Keratinocyte (primary cell): ENCODE data around the gene GZF1. TPM values are rescaled to one million over a fixed set of nuclear protein-coding genes. Genes with fewer than 3 reads are reported as not detected.

ENCODE experiments used
- DNase-seq: peaks from one replicate; pipeline ENCODE4 v3.0.0-alpha.2; 2011; ENCODE audit warnings: low read depth, missing footprints, low spot score
- FAIRE-seq: peaks from 2 replicates; lab custom pipeline; 2011; peaks lifted over from hg19 to GRCh38; lab: Jason Lieb, UNC
- H2AFZ ChIP-seq: 2 replicates; pipeline ENCODE4 v1.6.0; 2012; ENCODE audit warnings: low read length, control low read depth, inconsistent platforms; ENCODE audit not compliant: control insufficient read depth
- H3K27ac ChIP-seq: 2 replicates; pipeline ENCODE4 v1.5.1; 2011; ENCODE audit warnings: low read length; ENCODE audit not compliant: control insufficient read depth, insufficient read depth
- H3K27me3 ChIP-seq: 3 replicates; pipeline ENCODE4 v1.6.0; 2011; ENCODE audit warnings: low read length; ENCODE audit not compliant: control insufficient read depth, insufficient read depth; ENCODE audit errors: extremely low read depth
- H3K36me3 ChIP-seq, 2 experiments: 2 replicates in 1 of 2; 3 replicates in 1 of 2; pipeline ENCODE4 v1.5.1; 2011; ENCODE audit warnings: low read length in 2 of 2, mild to moderate bottlenecking in 1 of 2; ENCODE audit not compliant: control insufficient read depth in 2 of 2, insufficient read depth in 2 of 2; ENCODE audit errors: extremely low read depth in 1 of 2
- H3K4me1 ChIP-seq: 3 replicates; pipeline ENCODE4 v1.5.1; 2011; ENCODE audit warnings: low read length; ENCODE audit not compliant: control insufficient read depth, insufficient read depth; ENCODE audit errors: extremely low read depth
- H3K4me2 ChIP-seq: 3 replicates; pipeline ENCODE4 v1.6.0; 2011; ENCODE audit warnings: low read depth, low read length; ENCODE audit not compliant: control insufficient read depth, insufficient read depth; ENCODE audit errors: extremely low read depth
- H3K4me3 ChIP-seq, 3 experiments: fragments of 200-600 bp in 1 of 3; sonication (generic) in 1 of 3; 2 replicates in 2 of 3; 3 replicates in 1 of 3; pipeline ENCODE4 v1.5.1; 2011 to 2016; ENCODE audit warnings: low read length in 3 of 3, mild to moderate bottlenecking in 3 of 3, control low read depth in 2 of 3, inconsistent platforms in 1 of 3, low read depth in 1 of 3, mixed read lengths in 1 of 3, mixed run types in 1 of 3, moderate library complexity in 1 of 3; ENCODE audit not compliant: control insufficient read depth in 2 of 3, insufficient read depth in 2 of 3; ENCODE audit errors: extremely low read depth in 1 of 3
- H3K79me2 ChIP-seq: 2 replicates; pipeline ENCODE4 v1.6.0; 2012; ENCODE audit warnings: low read length; ENCODE audit not compliant: control insufficient read depth, insufficient read depth
- H3K9ac ChIP-seq: 3 replicates; pipeline ENCODE4 v1.6.0; 2011; ENCODE audit warnings: low read length; ENCODE audit not compliant: control insufficient read depth, insufficient read depth; ENCODE audit errors: extremely low read depth
- H3K9me1 ChIP-seq: 3 replicates; pipeline ENCODE4 v1.6.0; 2011; ENCODE audit warnings: low read length; ENCODE audit not compliant: control insufficient read depth, insufficient read depth; ENCODE audit errors: extremely low read depth
- H3K9me3 ChIP-seq: 2 replicates; pipeline ENCODE4 v1.5.1; 2012; ENCODE audit warnings: low read depth, low read length; ENCODE audit not compliant: control insufficient read depth
- H4K20me1 ChIP-seq: 3 replicates; pipeline ENCODE4 v1.6.0; 2011; ENCODE audit warnings: low read length; ENCODE audit not compliant: control insufficient read depth, insufficient read depth; ENCODE audit errors: extremely low read depth
- EZH2 ChIP-seq: IDR thresholded peaks from one replicate; pipeline ENCODE4 v1.6.1; 2012; ENCODE audit warnings: inconsistent platforms, mild to moderate bottlenecking, low read length, moderate library complexity
- dilution Hi-C: fragments of 300-500 bp; cut with MboI; formaldehyde crosslinking; loops from one replicate; pipeline ENCODE4 v1.7.0; 2020; ENCODE audit warnings: low sequenced_read_pairs; ENCODE audit not compliant: extremely low pct_ligation_motif_present
- polyA plus RNA-seq, 5 experiments: library from polyadenylated mRNA; depleted of rRNA in 3 of 5; stranded (reverse) in 3 of 5; stranded (forward) in 1 of 5; unstranded in 1 of 5; fragments of >200 nt; gene quantifications; 1 replicate in 1 of 5; 2 replicates in 3 of 5; 3 replicates in 1 of 5; pipeline versions ENCODE4 v1.2.1 to v1.2.3, GENCODE V29; 2011 to 2012; ENCODE audit warnings: missing spikeins in 2 of 5, low read depth in 1 of 5, low replicate concordance in 1 of 5
- TF ChIP-seq, protein P1 (sequence below), 3 experiments: IDR thresholded peaks in 1 of 3; conservative IDR thresholded peaks in 1 of 3; optimal IDR thresholded peaks in 1 of 3; 2 replicates in 2 of 3; 3 replicates in 1 of 3; pipeline versions ENCODE3 to v1.5.1; 2011; ENCODE audit warnings: low read length in 3 of 3, mild to moderate bottlenecking in 3 of 3, moderate library complexity in 2 of 3, control low read depth in 1 of 3, inconsistent platforms in 1 of 3; ENCODE audit not compliant: insufficient read depth in 2 of 3; ENCODE audit errors: extremely low read depth in 1 of 3

The GZF1 gene
- polyA plus RNA-seq, 1 donor (not counting 4 experiments of a cell fraction or from before 2014, with no cell fraction given): 11.7 TPM

DNA sequence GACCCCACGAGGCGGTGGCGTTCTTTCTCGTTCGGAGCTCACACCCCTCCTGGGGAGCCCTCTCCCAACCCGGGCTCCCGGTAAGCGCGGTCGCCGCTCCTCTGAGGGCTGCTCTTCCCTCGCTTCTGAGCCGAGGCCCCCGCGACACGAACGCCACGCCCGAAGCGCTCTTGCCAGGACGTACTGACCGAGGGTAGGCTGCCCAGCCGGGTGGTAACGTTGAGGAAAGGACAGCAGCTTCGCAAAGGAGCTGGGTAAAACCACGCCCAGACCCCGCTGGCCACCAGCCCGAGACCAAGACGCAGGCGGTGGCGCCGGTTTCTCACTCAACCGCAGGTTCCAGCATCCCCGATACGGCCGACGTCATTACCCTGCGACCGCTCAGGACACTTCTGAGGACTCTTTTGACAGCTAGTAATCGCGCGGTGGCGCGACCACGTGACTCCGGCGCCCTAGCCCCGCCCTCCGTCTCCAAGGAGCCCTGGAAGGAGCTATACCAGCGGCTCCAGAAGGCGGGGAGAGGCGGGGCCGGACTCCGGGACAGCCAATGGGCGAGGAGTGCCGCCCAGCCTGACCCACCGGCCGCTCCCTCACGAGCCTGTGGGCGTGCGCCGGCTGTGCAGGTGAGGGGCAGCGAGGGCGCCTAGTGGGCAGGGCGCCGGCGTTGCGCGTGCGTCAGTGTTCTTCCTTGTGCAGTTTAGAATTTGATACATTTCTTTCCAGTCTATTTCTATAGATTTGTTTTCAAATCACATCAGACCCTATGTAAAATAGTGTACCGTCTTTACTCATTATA is 4.0 kb upstream of the GZF1 start:
- no peaks in the 10 kb centered on the region for H3K9me1 ChIP-seq
- peak overlapping the region; percentile 86 for H3K9ac ChIP-seq
- dilution Hi-C loops: no loop called here
- peak overlapping the region; percentile 96 for H3K4me2 ChIP-seq
- DNase-seq: peak; percentile 96
- peak; percentile 13 for FAIRE-seq
- H3K27ac ChIP-seq: peak overlapping the region; percentile 95
- H3K4me3 ChIP-seq: peak overlapping the region; percentile 57 to 93 (median 79)
- no peaks in the 10 kb centered on the region for H3K27me3 ChIP-seq
- H3K9me3 ChIP-seq: no peaks in the 10 kb centered on the region
- H2AFZ ChIP-seq: peak overlapping the region; percentile 93
- peaks cover 8 to 10% of the 10 kb centered on the region in 2 experiments for H3K36me3 ChIP-seq
- no peak for TF ChIP-seq EZH2
- TF ChIP-seq, protein P1, sequence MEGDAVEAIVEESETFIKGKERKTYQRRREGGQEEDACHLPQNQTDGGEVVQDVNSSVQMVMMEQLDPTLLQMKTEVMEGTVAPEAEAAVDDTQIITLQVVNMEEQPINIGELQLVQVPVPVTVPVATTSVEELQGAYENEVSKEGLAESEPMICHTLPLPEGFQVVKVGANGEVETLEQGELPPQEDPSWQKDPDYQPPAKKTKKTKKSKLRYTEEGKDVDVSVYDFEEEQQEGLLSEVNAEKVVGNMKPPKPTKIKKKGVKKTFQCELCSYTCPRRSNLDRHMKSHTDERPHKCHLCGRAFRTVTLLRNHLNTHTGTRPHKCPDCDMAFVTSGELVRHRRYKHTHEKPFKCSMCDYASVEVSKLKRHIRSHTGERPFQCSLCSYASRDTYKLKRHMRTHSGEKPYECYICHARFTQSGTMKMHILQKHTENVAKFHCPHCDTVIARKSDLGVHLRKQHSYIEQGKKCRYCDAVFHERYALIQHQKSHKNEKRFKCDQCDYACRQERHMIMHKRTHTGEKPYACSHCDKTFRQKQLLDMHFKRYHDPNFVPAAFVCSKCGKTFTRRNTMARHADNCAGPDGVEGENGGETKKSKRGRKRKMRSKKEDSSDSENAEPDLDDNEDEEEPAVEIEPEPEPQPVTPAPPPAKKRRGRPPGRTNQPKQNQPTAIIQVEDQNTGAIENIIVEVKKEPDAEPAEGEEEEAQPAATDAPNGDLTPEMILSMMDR (optimal IDR thresholded peaks at IDR 0.05 in 1 of 3, IDR thresholded peaks at IDR 0.05 in 1 of 3, conservative IDR thresholded peaks at IDR 0.05 in 1 of 3; ENCODE audit: extremely low read depth in 1 of 3, insufficient read depth in 2 of 3, low read length in 3 of 3): peak in 1 of 3 experiments; percentile 25
- peaks cover 19% of the 10 kb centered on the region for H3K4me1 ChIP-seq
- peaks cover 36% of the 10 kb centered on the region for H3K79me2 ChIP-seq
- H4K20me1 ChIP-seq: no peaks in the 10 kb centered on the region

- Histone ChIP-seq H3K36me3 (peaks cover 8% of the 10 kb centered on the region in 2 experiments), H4K20me1 (peaks cover 3% of the 10 kb centered on the region), H3K27me3 (no peaks in the 10 kb centered on the region), H3K9ac (peak overlapping the region; percentile 38), H3K4me2 (peak overlapping the region; percentile 68), H3K79me2 (peaks cover 36% of the 10 kb centered on the region), H3K4me3 (peak overlapping the region in 2 of 3 experiments; percentile 31 to 62), H3K4me1 (peaks cover 25% of the 10 kb centered on the region), H3K27ac (peak overlapping the region; percentile 60), H3K9me3 (no peaks in the 10 kb centered on the region), H3K9me1 (no peaks in the 10 kb centered on the region), H2AFZ (peak overlapping the region; percentile 72)
- no peak for TF ChIP-seq EZH2
- TF ChIP-seq, protein P1 (optimal IDR thresholded peaks at IDR 0.05 in 1 of 3, IDR thresholded peaks at IDR 0.05 in 1 of 3, conservative IDR thresholded peaks at IDR 0.05 in 1 of 3; ENCODE audit: extremely low read depth in 1 of 3, insufficient read depth in 2 of 3, low read length in 3 of 3): no peak
- dilution Hi-C loops: no loop called here
- no peak for DNase-seq
- no peak for FAIRE-seq
Observed at GRCh38 chr20:23358563-23358906, 3.4 kb upstream of the GZF1 start.
